Mucosa of rectum (tissue), 2 donors: Measurements from ENCODE around the gene CIB1.

Experiments used
- H3K27ac ChIP-seq, 2 donors: one replicate each; pipeline ENCODE4 v1.7.0; 2013; ENCODE audit warnings: inconsistent platforms in 2 of 2, low read depth in 2 of 2, low read length in 2 of 2
- H3K27me3 ChIP-seq, 2 donors: one replicate each; pipeline ENCODE4 v1.7.0; 2013; ENCODE audit warnings: low read length in 2 of 2; ENCODE audit not compliant: control insufficient read depth in 2 of 2, insufficient read depth in 2 of 2
- H3K36me3 ChIP-seq, 2 donors: one replicate each; pipeline ENCODE4 v1.7.0; 2013; ENCODE audit warnings: low read length in 2 of 2; ENCODE audit not compliant: control insufficient read depth in 2 of 2, insufficient read depth in 2 of 2
- H3K4me1 ChIP-seq, 2 donors: one replicate each; pipeline ENCODE4 v1.7.0; 2013; ENCODE audit warnings: low read length in 2 of 2, mild to moderate bottlenecking in 1 of 2; ENCODE audit not compliant: control insufficient read depth in 2 of 2, insufficient read depth in 2 of 2
- H3K4me3 ChIP-seq, 2 donors: one replicate each; pipeline ENCODE4 v1.7.0; 2013; ENCODE audit warnings: low read length in 2 of 2
- H3K9ac ChIP-seq, 2 donors: one replicate each; pipeline ENCODE4 v1.7.0; 2013; ENCODE audit warnings: low read length in 2 of 2, low read depth in 1 of 2, mild to moderate bottlenecking in 1 of 2
- H3K9me3 ChIP-seq, 2 donors: one replicate each; pipeline ENCODE4 v1.7.0; 2013; ENCODE audit warnings: low read length in 2 of 2; ENCODE audit not compliant: control insufficient read depth in 2 of 2
- donor health status: healthy.
- donor health status: Normal muscosa, but diverticular disease.

Gene CIB1

DNA sequence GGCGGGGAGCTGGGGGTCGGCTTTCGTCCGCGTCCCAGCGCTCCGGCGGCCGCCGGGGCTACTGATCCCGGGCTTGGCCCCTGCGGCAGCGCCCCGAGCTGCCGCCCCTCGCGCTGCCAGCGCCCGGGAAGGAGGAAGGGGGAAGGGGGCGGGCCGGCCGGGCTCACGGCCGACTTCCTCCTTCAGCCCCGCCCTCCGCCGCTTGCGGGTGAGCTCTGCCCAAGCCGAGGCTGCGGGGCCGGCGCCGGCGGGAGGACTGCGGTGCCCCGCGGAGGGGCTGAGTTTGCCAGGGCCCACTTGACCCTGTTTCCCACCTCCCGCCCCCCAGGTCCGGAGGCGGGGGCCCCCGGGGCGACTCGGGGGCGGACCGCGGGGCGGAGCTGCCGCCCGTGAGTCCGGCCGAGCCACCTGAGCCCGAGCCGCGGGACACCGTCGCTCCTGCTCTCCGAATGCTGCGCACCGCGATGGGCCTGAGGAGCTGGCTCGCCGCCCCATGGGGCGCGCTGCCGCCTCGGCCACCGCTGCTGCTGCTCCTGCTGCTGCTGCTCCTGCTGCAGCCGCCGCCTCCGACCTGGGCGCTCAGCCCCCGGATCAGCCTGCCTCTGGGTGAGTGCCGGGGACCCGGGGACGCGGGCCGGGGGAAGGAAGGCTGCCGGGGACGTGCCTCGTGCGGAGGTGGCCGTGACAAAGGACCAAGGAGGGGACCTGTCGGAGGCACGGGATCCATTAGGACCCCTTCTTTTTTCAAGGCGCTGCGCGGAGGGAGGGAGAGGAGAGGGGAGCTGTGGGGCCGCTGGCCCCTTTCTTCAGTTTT is 32.4 kb downstream of the CIB1 start, which contains the start of gene SEMA4B:
TSS of gene SEMA4B (plus strand) at position 201 of the 814 bp plus-strand sequence. CDS start at position 450, 249 bp downstream.
- Histone ChIP-seq H3K4me3 (peak within 1 kb of the TSS; percentile 75 to 78), H3K4me1 (peaks cover 16 to 25% of the 10 kb centered on the region in 2 donors), H3K9ac (peak within 1 kb of the TSS; percentile 72 to 89), H3K27me3 (no peaks in the 10 kb centered on the region), H3K9me3 (no peaks in the 10 kb centered on the region), H3K36me3 (peaks cover 6 to 17% of the 10 kb centered on the region in 2 donors), H3K27ac (peak within 1 kb of the TSS; percentile 81 to 83)

DNA sequence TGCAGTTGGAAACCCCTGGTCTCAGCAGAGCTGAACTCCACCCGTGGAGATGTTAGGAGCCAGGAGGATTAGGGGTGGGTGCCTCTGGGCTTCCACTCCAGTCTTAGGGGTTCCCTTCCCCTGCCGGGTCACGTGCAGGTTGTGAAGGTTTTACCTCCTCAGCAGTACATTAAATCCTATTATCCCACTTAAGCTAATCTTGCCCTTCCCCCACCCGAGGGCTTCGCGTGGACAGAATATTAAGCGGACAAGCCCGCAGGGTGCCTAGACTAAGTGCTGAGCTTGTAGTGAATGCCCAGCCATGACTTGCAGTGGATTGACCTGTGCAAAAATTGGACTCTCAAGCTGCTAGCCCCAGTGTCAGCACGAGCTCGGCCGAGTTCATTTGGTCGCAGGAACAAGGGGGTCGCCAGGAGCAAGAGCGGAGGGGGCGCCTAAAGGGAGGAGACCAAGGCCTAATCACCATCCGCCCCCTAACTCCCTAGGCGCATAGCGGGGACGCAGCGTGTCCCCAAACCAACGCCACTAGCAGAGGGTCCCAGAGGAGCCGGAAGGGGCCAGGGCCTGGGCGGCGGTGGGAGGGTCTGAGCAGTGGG is 33.1 kb downstream of the CIB1 start:
- H3K4me3 ChIP-seq: peak overlapping the region; percentile 75 to 78
- H3K27ac ChIP-seq: peak overlapping the region; percentile 81 to 83
- no peaks in the 10 kb centered on the region for H3K27me3 ChIP-seq
- no peaks in the 10 kb centered on the region for H3K9me3 ChIP-seq
- peaks cover 4 to 10% of the 10 kb centered on the region in 2 donors for H3K36me3 ChIP-seq
- H3K4me1 ChIP-seq: peaks cover 16 to 25% of the 10 kb centered on the region in 2 donors
- H3K9ac ChIP-seq: peak overlapping the region; percentile 72 to 89

DNA sequence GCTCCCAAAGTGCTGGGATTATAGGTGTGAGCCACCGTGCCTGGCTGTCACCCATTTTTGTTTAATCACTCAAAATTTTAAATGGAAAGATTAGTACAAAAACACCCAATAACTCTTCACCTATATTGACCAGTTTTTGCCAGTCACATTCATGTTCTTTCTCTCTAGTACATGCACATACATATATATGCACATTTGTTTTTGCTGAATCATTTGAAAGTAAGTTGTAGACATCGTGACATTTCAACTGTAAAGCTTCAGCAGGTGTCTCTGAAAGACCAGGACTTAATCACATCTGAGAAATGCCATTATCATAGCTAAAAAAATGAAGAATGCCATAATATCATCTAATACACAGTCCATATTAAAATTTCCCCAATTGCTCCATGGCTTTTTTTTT is 39.1 kb downstream of the CIB1 start:
- no peak overlapping the region for H3K27ac ChIP-seq
- H3K36me3 ChIP-seq: no peaks in the 10 kb centered on the region
- no peak overlapping the region for H3K9ac ChIP-seq
- H3K4me1 ChIP-seq: peaks cover 35 to 39% of the 10 kb centered on the region in 2 donors
- H3K9me3 ChIP-seq: no peaks in the 10 kb centered on the region
- no peak overlapping the region for H3K4me3 ChIP-seq
- H3K27me3 ChIP-seq: no peaks in the 10 kb centered on the region

DNA sequence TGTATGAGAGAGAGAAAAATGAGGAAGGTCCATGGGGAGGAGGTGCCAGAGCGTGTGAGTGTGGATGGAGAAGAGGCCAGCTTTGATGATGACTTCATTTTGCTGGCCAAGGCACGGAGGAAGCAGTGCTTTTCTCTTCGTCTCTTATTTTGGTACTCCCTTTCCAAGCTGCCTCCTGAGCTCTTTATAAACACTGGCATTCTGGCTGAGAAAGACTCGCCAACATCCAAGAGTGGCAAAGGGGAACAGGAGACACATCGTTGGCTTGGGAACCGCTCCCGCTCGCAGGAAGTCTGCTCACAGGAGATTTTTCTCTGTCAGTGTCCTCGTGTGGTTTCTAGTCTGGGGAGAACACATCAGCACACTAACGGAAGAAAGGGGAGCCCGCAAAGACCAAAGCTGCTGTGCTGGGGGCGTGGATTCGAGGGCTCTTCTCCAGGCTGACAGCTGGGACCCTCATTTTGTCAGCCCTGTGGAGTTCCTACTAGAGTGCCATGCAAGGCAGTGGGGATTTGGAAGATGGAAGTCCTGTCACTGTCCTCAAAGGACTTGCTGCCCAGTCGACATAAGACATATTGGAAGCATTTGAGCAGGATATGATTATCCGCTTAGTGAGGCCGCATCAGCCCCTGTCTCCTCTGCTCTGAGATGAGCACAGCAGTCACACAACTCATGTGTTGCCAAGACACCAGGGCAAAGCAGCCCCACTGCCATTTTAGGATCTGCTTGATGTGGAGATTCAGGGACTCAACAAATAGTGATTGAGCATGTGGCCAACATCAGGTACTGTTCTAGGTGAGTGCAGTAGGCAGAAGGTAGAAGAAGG is 40.6 kb downstream of the CIB1 start:
- no peaks in the 10 kb centered on the region for H3K27me3 ChIP-seq
- peak overlapping the region in 1 of 2 donors; percentile 17 for H3K4me3 ChIP-seq
- no peaks in the 10 kb centered on the region for H3K36me3 ChIP-seq
- H3K4me1 ChIP-seq: peaks cover 38 to 41% of the 10 kb centered on the region in 2 donors
- H3K27ac ChIP-seq: peak overlapping the region; percentile 91 to 93
- H3K9ac ChIP-seq: peak overlapping the region; percentile 38 to 69
- no peaks in the 10 kb centered on the region for H3K9me3 ChIP-seq

DNA sequence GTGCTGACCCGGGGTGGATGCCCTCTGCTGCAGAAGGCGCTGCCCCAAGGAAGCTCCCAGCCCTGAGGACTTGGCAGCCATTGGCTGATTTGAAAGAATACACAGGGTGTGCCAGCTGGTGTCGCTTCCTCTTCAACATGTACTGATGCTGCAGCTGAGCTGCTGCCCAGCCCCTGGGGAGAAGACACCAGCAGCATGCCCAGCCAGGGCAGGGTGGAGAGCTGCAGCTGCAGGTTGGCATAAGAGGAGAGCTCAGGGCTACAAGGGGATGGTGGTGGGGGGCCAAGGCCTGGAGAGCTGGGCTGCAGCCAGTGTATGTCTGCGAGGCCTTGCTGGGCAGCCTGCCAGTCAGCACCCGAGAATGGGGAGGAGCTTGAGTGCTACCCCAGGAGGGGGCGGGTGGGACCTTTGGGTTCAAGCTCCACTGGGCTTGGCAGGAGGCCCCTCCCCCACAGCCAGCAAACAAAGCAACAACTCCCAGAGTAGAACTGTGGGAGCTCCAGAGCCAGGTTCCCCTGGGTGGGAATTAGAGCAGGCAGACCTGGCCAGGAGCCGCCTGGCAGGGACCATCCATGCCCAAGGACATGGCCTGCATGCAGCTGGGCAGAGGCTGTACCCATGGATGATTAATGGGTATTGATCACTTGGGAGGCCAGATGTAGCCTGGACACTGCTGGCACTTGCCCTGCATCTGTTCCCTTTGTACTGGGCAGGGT is 41.8 kb downstream of the CIB1 start:
- H3K9me3 ChIP-seq: no peaks in the 10 kb centered on the region
- peaks cover 38 to 45% of the 10 kb centered on the region in 2 donors for H3K4me1 ChIP-seq
- H3K9ac ChIP-seq: peak overlapping the region; percentile 18 to 69
- no peaks in the 10 kb centered on the region for H3K27me3 ChIP-seq
- H3K27ac ChIP-seq: peak overlapping the region; percentile 91 to 93
- H3K36me3 ChIP-seq: no peaks in the 10 kb centered on the region
- H3K4me3 ChIP-seq: peak overlapping the region in 1 of 2 donors; percentile 20

DNA sequence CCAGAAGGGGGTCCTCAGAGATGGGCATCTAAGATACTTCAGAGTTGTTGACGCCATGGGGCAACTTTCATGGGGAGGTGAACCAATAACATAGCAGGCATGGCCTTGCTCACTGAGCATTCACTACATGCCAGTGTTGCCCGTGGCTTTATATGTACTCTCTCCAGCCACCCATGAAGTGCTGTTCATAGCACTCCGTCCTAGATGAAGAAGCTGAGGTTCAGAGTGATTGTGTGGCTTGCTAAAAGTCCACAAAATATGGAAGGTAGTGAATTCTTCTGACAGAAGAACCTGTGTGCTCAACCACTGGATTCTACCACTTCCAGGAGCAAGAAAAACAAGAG is 42.4 kb downstream of the CIB1 start:
- H3K27me3 ChIP-seq: no peaks in the 10 kb centered on the region
- H3K4me3 ChIP-seq: peak overlapping the region in 1 of 2 donors; percentile 20
- peak overlapping the region; percentile 38 to 69 for H3K9ac ChIP-seq
- no peaks in the 10 kb centered on the region for H3K9me3 ChIP-seq
- peak overlapping the region; percentile 91 to 93 for H3K27ac ChIP-seq
- no peaks in the 10 kb centered on the region for H3K36me3 ChIP-seq
- H3K4me1 ChIP-seq: peaks cover 38 to 46% of the 10 kb centered on the region in 2 donors

DNA sequence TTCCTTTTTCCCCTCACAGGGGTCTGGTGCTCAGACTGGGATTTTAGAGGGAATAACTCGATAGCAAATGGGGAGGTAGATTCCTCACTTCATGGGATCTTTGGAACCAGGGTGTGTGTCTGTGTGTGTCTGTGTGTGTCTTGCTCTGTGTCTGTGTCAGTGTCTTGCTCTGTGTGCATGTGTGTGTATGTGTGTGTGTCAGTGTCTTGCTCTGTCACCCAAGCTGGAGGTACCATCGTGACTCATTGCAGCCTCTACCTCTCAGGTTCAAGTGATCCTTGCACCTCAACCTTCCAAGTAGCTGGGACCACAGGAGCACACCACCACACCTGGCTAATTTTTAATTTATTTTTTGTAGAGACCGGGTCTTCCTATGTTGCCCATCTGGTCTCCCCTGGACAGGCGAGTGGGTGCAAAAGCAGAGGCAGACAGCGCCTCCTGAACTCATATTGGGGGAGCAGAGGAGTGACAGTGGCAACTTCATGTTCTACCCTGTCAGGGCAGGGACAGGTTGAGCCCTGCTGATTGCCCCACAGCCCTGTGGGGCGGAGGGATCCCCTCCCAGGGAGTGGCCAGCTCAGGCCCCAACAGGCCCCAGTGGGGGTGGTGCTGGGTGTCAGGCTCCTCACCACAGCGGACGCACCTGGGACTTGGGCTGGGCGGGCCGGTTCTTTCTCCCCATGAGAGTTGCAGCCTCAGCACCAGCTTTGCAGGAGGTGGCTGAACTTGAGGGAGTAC is 43.0 kb downstream of the CIB1 start:
- Histone ChIP-seq H3K27me3 (no peaks in the 10 kb centered on the region), H3K9me3 (no peaks in the 10 kb centered on the region), H3K4me1 (peaks cover 39 to 51% of the 10 kb centered on the region in 2 donors), H3K27ac (peak overlapping the region; percentile 91 to 93), H3K4me3 (peak overlapping the region in 1 of 2 donors; percentile 20), H3K9ac (peak overlapping the region; percentile 38 to 69), H3K36me3 (no peaks in the 10 kb centered on the region)

DNA sequence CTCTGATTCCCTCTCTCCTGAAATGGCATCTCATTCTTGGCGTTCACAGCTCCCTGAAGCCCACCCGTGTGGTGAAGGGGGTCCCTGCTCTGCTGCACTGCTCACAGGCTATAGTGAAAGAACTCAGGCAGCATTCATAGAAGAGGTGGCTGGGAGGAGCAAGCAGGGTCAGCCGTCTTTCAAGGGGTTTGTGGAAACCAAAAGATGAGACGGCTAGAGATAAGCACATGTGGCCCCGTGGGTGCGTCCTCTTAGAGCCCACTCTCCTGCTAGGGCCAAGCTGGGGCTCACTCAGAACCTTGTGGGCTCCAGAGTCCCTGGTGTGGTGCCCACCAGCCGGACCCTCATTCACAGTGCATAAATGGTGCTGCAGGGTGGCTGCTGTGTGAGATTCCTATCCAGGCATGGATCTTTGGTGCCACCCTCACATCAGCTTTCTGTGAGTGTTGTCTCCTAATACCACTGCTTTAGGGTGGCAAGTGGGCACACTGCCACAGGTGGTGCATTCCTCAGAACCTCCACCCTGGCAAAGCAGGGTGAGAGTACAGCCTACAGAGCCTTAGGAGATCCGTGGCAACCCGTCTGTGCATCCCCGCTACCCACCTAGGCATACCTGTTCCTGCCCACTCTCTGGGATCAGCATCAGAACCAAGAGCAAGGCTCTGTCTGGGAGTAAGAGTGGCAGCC is 43.8 kb downstream of the CIB1 start:
- H3K27me3 ChIP-seq: no peaks in the 10 kb centered on the region
- H3K9me3 ChIP-seq: no peaks in the 10 kb centered on the region
- peak overlapping the region; percentile 35 to 69 for H3K9ac ChIP-seq
- H3K4me1 ChIP-seq: peaks cover 44 to 56% of the 10 kb centered on the region in 2 donors
- no peak overlapping the region for H3K4me3 ChIP-seq
- no peaks in the 10 kb centered on the region for H3K36me3 ChIP-seq
- H3K27ac ChIP-seq: peak overlapping the region; percentile 91 to 93
